HepG2 (cell line): ENCODE results near the gene NUDT2. TPM values are rescaled to one million over a fixed set of nuclear protein-coding genes. Genes with fewer than 3 reads are reported as not detected.

Source experiments
- CCDC6 ChIP-seq: sonication (generic); formaldehyde crosslinking; IDR thresholded peaks from 2 replicates; pipeline ENCODE4 v1.8.1; 2022; ENCODE audit warnings: mild to moderate bottlenecking, missing genetic modification reagents, moderate library complexity
- CEBPB ChIP-seq: IDR thresholded peaks from 2 replicates; pipeline ENCODE4 v1.6.1; 2011; ENCODE audit warnings: low read depth, low read length, improper control_type of control experiment, borderline replicate concordance
- CHD2 ChIP-seq: IDR thresholded peaks from 2 replicates; pipeline ENCODE4 v1.6.1; 2011; ENCODE audit warnings: low read depth, low read length, improper control_type of control experiment
- HMGXB4 ChIP-seq, 2 experiments: sonication (generic) in 1 of 2; formaldehyde crosslinking in 1 of 2; IDR thresholded peaks; 2 replicates each; pipeline versions ENCODE4 v1.4.0 to v1.6.1; 2018 to 2020; ENCODE audit warnings: missing genetic modification reagents in 2 of 2, borderline replicate concordance in 1 of 2, low read depth in 1 of 2, mild to moderate bottlenecking in 1 of 2, missing biosample characterization in 1 of 2
- HNRNPUL1 ChIP-seq: fragments of 200-400 bp; formaldehyde crosslinking; IDR thresholded peaks from 2 replicates; pipeline ENCODE4 v1.6.1; 2017; ENCODE audit warnings: low read depth, mild to moderate bottlenecking, low read length, moderate library complexity
- IKZF1 ChIP-seq: fragments of 450-650 bp; IDR thresholded peaks from 2 replicates; pipeline ENCODE4 v1.7.1; 2016
- JARID2 ChIP-seq: sonication (generic); formaldehyde crosslinking; IDR thresholded peaks from 2 replicates; pipeline ENCODE4 v1.8.1; 2023; ENCODE audit warnings: missing genetic modification reagents, inconsistent platforms; ENCODE audit not compliant: insufficient replicate concordance
- KDM5B ChIP-seq: sonication (generic); formaldehyde crosslinking; IDR thresholded peaks from 2 replicates; pipeline ENCODE4 v1.4.0; 2020; ENCODE audit warnings: missing genetic modification reagents, mild to moderate bottlenecking, borderline replicate concordance
- KLF12 ChIP-seq: sonication (generic); formaldehyde crosslinking; IDR thresholded peaks from 2 replicates; pipeline ENCODE4 v1.4.0; 2020; ENCODE audit warnings: missing genetic modification reagents, borderline replicate concordance
- MIER3 ChIP-seq: IDR thresholded peaks from 2 replicates; pipeline ENCODE4 v1.6.1; 2016; ENCODE audit warnings: missing compliant biosample characterization, borderline replicate concordance
- NCOA1 ChIP-seq: sonication (generic); formaldehyde crosslinking; IDR thresholded peaks from 2 replicates; pipeline ENCODE4 v1.9.0; 2021; ENCODE audit warnings: missing genetic modification reagents
- NR2F1 ChIP-seq, 2 experiments: fragments of 450-650 bp in 1 of 2; formaldehyde crosslinking in 1 of 2; IDR thresholded peaks; 2 replicates each; pipeline versions ENCODE4 v1.5.0 to v1.6.1; 2016 to 2020; ENCODE audit warnings: mild to moderate bottlenecking in 1 of 2, missing compliant biosample characterization in 1 of 2, missing genetic modification reagents in 1 of 2, moderate library complexity in 1 of 2
- PPARG ChIP-seq: conservative IDR thresholded peaks from 2 replicates; pipeline ENCODE4 v1.6.1; 2016; ENCODE audit warnings: missing biosample characterization, missing genetic modification reagents
- SKIL ChIP-seq: sonication (generic); formaldehyde crosslinking; IDR thresholded peaks from 2 replicates; pipeline ENCODE4 v1.8.0; 2022; ENCODE audit warnings: missing genetic modification reagents, mild to moderate bottlenecking, moderate library complexity, borderline replicate concordance
- SNAPC2 ChIP-seq: sonication (generic); formaldehyde crosslinking; IDR thresholded peaks from 2 replicates; pipeline ENCODE4 v1.8.1; 2022; ENCODE audit warnings: mild to moderate bottlenecking, missing genetic modification reagents
- polyA plus RNA-seq, 8 experiments: library from polyadenylated mRNA; depleted of rRNA in 3 of 8; stranded (reverse) in 7 of 8; unstranded in 1 of 8; fragments of >200 nt; fragmentation: Illumina TruSeq in 4 of 8; extraction: Trizol in 4 of 8; gene quantifications; 2 replicates each; pipeline versions ENCODE4 v1.2.1 to v1.2.3, GENCODE V29; 2011 to 2016; ENCODE audit warnings: low read depth in 4 of 8, missing spikeins in 1 of 8, mixed read lengths in 1 of 8; ENCODE audit not compliant: insufficient read depth in 1 of 8
- total RNA-seq, 5 experiments: library from RNA; depleted of rRNA; stranded (reverse); fragments of >200 nt; fragmentation: Illumina TruSeq; extraction: Trizol; gene quantifications; 2 replicates each; pipeline ENCODE4 v1.2.3, GENCODE V29; 2016; ENCODE audit warnings: low read depth in 1 of 5
- TF ChIP-seq, protein P1 (sequence below): sonication (generic); formaldehyde crosslinking; IDR thresholded peaks from 2 replicates; pipeline ENCODE4 v1.9.0; 2022; ENCODE audit warnings: low read depth, missing genetic modification reagents
- TF ChIP-seq, protein P2 (sequence below): sonication (generic); formaldehyde crosslinking; IDR thresholded peaks from 2 replicates; pipeline ENCODE4 v1.4.0; 2020; ENCODE audit warnings: mild to moderate bottlenecking, low read depth, missing genetic modification reagents
- TF ChIP-seq, protein P3 (sequence below): sonication (generic); formaldehyde crosslinking; IDR thresholded peaks from 2 replicates; pipeline ENCODE4 v1.8.0; 2023; ENCODE audit warnings: mild to moderate bottlenecking, missing genetic modification reagents
- TF ChIP-seq, protein P4 (sequence below): sonication (generic); formaldehyde crosslinking; IDR thresholded peaks from 2 replicates; pipeline ENCODE4 v1.8.1; 2023; ENCODE audit warnings: missing genetic modification reagents, inconsistent platforms, borderline replicate concordance

Gene NUDT2
- total and polyA plus RNA-seq, 2 of the 13 experiments (the other 11 are each of a cell fraction or from before 2014, with no cell fraction given): 19.9 to 24.6 TPM

- TF ChIP-seq HMGXB4 (CRISPR knock-in tag; IDR thresholded peaks at IDR 0.05; ENCODE audit: borderline replicate concordance in 1 of 2, low read depth in 1 of 2): peak in 1 of 2 experiments; percentile 44; a peak in 1 of 4 replicates
- TF ChIP-seq, protein P1, sequence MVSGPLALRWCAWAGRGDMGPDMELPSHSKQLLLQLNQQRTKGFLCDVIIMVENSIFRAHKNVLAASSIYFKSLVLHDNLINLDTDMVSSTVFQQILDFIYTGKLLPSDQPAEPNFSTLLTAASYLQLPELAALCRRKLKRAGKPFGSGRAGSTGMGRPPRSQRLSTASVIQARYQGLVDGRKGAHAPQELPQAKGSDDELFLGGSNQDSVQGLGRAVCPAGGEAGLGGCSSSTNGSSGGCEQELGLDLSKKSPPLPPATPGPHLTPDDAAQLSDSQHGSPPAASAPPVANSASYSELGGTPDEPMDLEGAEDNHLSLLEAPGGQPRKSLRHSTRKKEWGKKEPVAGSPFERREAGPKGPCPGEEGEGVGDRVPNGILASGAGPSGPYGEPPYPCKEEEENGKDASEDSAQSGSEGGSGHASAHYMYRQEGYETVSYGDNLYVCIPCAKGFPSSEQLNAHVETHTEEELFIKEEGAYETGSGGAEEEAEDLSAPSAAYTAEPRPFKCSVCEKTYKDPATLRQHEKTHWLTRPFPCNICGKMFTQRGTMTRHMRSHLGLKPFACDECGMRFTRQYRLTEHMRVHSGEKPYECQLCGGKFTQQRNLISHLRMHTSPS: peak; percentile 71; the same call in 1 of the 2 replicates
- TF ChIP-seq, protein P2, sequence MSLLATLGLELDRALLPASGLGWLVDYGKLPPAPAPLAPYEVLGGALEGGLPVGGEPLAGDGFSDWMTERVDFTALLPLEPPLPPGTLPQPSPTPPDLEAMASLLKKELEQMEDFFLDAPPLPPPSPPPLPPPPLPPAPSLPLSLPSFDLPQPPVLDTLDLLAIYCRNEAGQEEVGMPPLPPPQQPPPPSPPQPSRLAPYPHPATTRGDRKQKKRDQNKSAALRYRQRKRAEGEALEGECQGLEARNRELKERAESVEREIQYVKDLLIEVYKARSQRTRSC (CRISPR knock-in tag): no peak
- peak; percentile 92 for TF ChIP-seq KLF12
- no peak for TF ChIP-seq JARID2 (CRISPR knock-in tag)
- TF ChIP-seq KDM5B (CRISPR knock-in tag): peak; percentile 78
- TF ChIP-seq MIER3 (CRISPR knock-in tag): peak; percentile 38; the same call in 1 of the 2 replicates
- TF ChIP-seq CCDC6 (CRISPR knock-in tag): no peak
- no peak for TF ChIP-seq CHD2
- TF ChIP-seq, protein P3, sequence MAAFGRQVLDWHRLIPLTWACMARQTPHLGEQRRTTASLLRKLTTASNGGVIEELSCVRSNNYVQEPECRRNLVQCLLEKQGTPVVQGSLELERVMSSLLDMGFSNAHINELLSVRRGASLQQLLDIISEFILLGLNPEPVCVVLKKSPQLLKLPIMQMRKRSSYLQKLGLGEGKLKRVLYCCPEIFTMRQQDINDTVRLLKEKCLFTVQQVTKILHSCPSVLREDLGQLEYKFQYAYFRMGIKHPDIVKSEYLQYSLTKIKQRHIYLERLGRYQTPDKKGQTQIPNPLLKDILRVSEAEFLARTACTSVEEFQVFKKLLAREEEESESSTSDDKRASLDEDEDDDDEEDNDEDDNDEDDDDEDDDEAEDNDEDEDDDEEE: peak; percentile 83; the same call in 1 of the 2 replicates
- TF ChIP-seq PPARG (CRISPR knock-in tag): 0 out of 2 replicates have a peak, but pooled peaks have one; percentile 4
- no peak for TF ChIP-seq NCOA1 (CRISPR knock-in tag)
- TF ChIP-seq IKZF1: no peak
- TF ChIP-seq, protein P4, sequence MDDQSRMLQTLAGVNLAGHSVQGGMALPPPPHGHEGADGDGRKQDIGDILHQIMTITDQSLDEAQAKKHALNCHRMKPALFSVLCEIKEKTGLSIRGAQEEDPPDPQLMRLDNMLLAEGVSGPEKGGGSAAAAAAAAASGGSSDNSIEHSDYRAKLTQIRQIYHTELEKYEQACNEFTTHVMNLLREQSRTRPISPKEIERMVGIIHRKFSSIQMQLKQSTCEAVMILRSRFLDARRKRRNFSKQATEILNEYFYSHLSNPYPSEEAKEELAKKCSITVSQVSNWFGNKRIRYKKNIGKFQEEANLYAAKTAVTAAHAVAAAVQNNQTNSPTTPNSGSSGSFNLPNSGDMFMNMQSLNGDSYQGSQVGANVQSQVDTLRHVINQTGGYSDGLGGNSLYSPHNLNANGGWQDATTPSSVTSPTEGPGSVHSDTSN: no peak
- no peak for TF ChIP-seq CEBPB
- TF ChIP-seq NR2F1 (CRISPR knock-in tag; IDR thresholded peaks at IDR 0.05): no peak
- TF ChIP-seq SNAPC2: no peak
- TF ChIP-seq SKIL (CRISPR knock-in tag): peak; percentile 88
- no peak for TF ChIP-seq HNRNPUL1
These were observed 47.4 kb downstream of the NUDT2 start, which contains the start of gene MYORG (continued) for GRCh38 chr9:34376596-34377403.
